ENCODE data around the gene MVD.

DNA sequence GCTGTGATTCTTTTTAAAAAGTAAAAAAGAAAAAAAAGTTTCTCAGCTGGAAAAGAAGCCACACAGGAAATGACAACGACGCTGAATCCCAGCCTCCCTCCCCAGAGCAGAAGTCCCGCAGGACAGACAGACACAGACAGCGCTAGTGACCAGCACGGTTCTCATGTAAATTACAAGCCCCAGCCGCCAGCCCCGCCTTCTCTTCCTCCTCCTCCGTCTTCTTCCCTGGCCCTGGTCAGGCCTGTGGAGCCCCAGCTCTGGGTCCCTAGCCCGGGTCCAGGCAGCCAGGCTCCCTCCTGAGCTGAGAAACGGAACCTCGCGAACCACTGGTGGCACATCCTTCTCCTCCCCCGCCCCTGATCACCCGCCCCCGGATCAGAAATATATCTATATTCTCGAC lies 31.5 kb downstream of the MVD start:
- TF ChIP-seq, protein P1, sequence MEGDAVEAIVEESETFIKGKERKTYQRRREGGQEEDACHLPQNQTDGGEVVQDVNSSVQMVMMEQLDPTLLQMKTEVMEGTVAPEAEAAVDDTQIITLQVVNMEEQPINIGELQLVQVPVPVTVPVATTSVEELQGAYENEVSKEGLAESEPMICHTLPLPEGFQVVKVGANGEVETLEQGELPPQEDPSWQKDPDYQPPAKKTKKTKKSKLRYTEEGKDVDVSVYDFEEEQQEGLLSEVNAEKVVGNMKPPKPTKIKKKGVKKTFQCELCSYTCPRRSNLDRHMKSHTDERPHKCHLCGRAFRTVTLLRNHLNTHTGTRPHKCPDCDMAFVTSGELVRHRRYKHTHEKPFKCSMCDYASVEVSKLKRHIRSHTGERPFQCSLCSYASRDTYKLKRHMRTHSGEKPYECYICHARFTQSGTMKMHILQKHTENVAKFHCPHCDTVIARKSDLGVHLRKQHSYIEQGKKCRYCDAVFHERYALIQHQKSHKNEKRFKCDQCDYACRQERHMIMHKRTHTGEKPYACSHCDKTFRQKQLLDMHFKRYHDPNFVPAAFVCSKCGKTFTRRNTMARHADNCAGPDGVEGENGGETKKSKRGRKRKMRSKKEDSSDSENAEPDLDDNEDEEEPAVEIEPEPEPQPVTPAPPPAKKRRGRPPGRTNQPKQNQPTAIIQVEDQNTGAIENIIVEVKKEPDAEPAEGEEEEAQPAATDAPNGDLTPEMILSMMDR (IDR thresholded peaks at IDR 0.05) = no peak
- no peak for TF ChIP-seq POLR2AphosphoS5 (IDR thresholded peaks at IDR 0.05)

Data from breast epithelium (tissue), 3 donors.